Measurements from ENCODE around the gene CFAP161. TPM values are rescaled to one million over a fixed set of nuclear protein-coding genes. Genes with fewer than 3 reads are reported as not detected.

The CFAP161 gene
- total and polyA plus RNA-seq, 7 donors: 0.03 to 0.28 TPM; not detected in 5

DNA sequence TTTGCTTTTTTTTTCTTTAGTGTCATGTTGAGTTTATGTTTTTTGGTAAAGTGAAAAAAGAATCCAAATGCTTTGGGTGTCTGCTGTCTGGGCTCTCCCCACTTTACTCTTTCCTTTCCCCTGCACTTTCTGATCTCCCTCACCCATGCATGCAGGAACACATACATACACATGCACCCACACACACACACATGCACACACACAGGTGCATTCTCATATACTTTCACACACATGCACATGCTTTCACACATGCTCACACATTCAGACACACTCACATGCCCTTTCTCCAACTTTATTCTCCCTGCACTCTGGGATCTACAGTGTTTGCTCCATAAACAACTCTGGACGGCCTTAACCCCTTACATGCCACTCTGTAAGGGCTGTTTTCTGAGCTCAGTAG is 46.4 kb upstream of the CFAP161 start:
- intact Hi-C loops (cut with DNase I): no loop called here

DNA sequence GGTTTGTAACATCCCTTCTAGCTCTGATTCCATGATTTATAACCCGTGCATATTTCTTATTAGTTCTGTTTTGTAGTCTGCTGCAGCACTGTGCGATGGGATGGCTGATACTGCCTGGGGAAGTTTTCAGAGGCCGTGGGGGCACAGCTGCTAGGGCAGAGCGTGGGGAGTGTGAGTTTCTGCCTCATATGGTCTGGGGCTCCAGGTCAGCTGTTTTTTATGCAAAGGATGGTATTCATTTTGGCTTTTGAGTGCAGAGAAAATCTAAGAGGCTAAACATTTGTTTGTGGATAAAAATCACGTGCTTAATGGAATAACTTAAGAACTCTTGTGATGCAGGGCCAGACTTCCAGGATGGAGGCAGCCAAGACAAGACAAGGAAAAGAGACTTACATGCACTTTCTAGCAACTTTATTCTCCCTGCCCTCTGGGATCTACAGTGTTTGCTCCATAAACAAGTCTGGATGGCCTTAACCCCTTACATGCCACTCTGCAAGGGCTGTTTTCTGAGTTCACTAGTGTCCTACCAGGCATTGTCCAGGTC is 45.5 kb upstream of the CFAP161 start:
- no peaks in the 10 kb centered on the region for H3K9me3 ChIP-seq
- no peak for ATAC-seq
- TF ChIP-seq, protein P1, sequence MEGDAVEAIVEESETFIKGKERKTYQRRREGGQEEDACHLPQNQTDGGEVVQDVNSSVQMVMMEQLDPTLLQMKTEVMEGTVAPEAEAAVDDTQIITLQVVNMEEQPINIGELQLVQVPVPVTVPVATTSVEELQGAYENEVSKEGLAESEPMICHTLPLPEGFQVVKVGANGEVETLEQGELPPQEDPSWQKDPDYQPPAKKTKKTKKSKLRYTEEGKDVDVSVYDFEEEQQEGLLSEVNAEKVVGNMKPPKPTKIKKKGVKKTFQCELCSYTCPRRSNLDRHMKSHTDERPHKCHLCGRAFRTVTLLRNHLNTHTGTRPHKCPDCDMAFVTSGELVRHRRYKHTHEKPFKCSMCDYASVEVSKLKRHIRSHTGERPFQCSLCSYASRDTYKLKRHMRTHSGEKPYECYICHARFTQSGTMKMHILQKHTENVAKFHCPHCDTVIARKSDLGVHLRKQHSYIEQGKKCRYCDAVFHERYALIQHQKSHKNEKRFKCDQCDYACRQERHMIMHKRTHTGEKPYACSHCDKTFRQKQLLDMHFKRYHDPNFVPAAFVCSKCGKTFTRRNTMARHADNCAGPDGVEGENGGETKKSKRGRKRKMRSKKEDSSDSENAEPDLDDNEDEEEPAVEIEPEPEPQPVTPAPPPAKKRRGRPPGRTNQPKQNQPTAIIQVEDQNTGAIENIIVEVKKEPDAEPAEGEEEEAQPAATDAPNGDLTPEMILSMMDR (IDR thresholded peaks at IDR 0.05): no peak
- no peak overlapping the region for H3K27ac ChIP-seq
- peaks cover 12% of the 10 kb centered on the region for H3K4me1 ChIP-seq
- DNase-seq: no peak
- no peaks in the 10 kb centered on the region for H3K27me3 ChIP-seq (ENCODE audit: insufficient read depth in 3 of 3, low read length in 2 of 3)
- 50 to 57% (median 52%) methylated on average over 5 of the region's 5 CpGs for WGBS, 3 donors
- H3K36me3 ChIP-seq (ENCODE audit: insufficient read depth in 1 of 2, low read depth in 1 of 2): no peaks in the 10 kb centered on the region
- intact Hi-C loops (cut with DNase I): no loop called here
- no peak overlapping the region for H3K4me3 ChIP-seq

More for the DNA sequence above, 46.4 kb upstream of the CFAP161 start:
- no peak for ATAC-seq
- TF ChIP-seq, protein P1 (IDR thresholded peaks at IDR 0.05): no peak
- no peak for DNase-seq
- Histone ChIP-seq H3K27me3 (ENCODE audit: insufficient read depth in 3 of 3, low read length in 2 of 3) (no peaks in the 10 kb centered on the region), H3K9me3 (no peaks in the 10 kb centered on the region), H3K4me3 (no peak overlapping the region), H3K36me3 (ENCODE audit: insufficient read depth in 1 of 2, low read depth in 1 of 2) (no peaks in the 10 kb centered on the region), H3K4me1 (peaks cover 7% of the 10 kb centered on the region), H3K27ac (no peak overlapping the region)
- 29 to 47% (median 38%) methylated on average over 1 of the region's 1 CpG for WGBS, 3 donors

DNA sequence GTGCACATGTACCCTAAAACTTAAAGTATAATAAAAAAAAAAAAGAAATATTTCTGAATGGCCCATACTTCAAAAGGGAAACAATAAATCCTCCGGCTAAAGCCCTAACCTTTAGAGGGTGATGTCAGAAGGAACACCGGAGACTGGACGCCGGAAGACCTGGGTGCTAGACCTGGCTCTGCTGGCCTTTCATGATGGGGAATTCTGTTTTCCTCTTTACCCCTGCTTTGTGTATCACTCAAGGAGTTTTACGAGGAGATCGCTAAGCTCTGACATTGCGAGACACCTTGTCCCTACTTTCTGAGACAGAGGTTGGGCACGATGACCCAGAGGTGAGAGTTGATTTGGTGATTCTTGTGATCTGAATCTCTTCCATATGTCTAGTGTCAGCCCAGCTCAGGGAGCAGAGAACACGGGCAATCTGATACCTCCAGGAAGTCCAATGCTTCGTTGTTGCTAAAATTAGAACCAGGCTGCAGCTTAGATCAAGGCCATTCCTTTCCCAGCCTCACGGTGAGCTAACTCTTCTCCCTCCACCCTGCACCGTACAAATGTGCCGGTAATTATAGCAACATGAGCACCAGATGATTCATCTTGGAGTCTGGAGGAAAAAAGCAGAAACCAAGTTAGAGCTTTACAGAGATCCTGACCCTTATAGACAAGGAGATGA is 42.0 kb upstream of the CFAP161 start:
- peak; percentile 99 for ATAC-seq
- intact Hi-C loops (cut with DNase I): no loop called here
- Histone ChIP-seq H3K4me3 (peak overlapping the region; percentile 42), H3K9me3 (no peaks in the 10 kb centered on the region), H3K27me3 (ENCODE audit: insufficient read depth in 3 of 3, low read length in 2 of 3) (no peaks in the 10 kb centered on the region), H3K4me1 (peaks cover 12% of the 10 kb centered on the region), H3K36me3 (ENCODE audit: insufficient read depth in 1 of 2, low read depth in 1 of 2) (no peaks in the 10 kb centered on the region), H3K27ac (peak overlapping the region; percentile 88)
- WGBS, 3 donors: 12 to 23% (median 13%) methylated on average over 13 of the region's 13 CpGs
- TF ChIP-seq, protein P1 (IDR thresholded peaks at IDR 0.05): no peak
- peak; percentile 39 to 63 for DNase-seq

DNA sequence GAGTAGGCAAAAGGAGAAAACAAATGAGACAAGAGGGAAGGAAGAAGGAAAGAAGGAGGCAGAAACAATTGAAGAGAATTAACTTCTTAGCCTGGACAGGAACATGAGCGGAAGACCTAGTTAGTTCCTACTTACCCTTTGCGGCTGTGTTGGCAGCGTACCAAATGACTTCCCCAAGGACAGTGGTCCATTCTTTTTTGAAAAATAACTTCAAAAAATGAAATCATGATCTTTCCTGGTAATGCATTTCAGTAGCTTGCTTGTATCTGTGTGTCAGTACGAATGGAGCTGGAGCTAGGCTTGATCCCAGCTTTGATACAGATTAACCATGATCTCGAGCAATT is 41.5 kb upstream of the CFAP161 start:
- intact Hi-C loops (cut with DNase I): no loop called here
- no peaks in the 10 kb centered on the region for H3K27me3 ChIP-seq (ENCODE audit: insufficient read depth in 3 of 3, low read length in 2 of 3)

More for the DNA sequence above, 41.5 kb upstream of the CFAP161 start:
- Histone ChIP-seq H3K36me3 (ENCODE audit: insufficient read depth in 1 of 2, low read depth in 1 of 2) (no peaks in the 10 kb centered on the region), H3K27ac (peak overlapping the region; percentile 88), H3K4me1 (peaks cover 12% of the 10 kb centered on the region), H3K9me3 (no peaks in the 10 kb centered on the region), H3K4me3 (peak overlapping the region; percentile 42)
- WGBS, 3 donors: 36 to 41% (median 37%) methylated on average over 5 of the region's 5 CpGs
- TF ChIP-seq, protein P1 (IDR thresholded peaks at IDR 0.05): no peak
- peak; percentile 50 to 61 for DNase-seq
- ATAC-seq: peak in 3 of 4 donors; percentile 23 to 55 (median 38)

All from psoas muscle (tissue), 8 donors.